NCI-H128 (cell line): ENCODE data around the gene ATOH8.

Source experiments
- DNase-seq: peaks from one replicate; lab custom pipeline; 2025; ENCODE audit not compliant: unreplicated experiment; lab: John Stamatoyannopoulos, UW

Gene ATOH8

GRCh38 chr2:85800586-85800985, 46.8 kb downstream of the ATOH8 start:
- no peak for DNase-seq

GRCh38 chr2:85801871-85802270, 48.1 kb downstream of the ATOH8 start:
- DNase-seq = no peak

- no peak for DNase-seq
Measured at GRCh38 chr2:85802354-85803103, 48.7 kb downstream of the ATOH8 start.

GRCh38 chr2:85803704-85804425, 50.1 kb downstream of the ATOH8 start:
- no peak for DNase-seq

- no peak for DNase-seq
Measured at GRCh38 chr2:85804583-85804982, 50.8 kb downstream of the ATOH8 start.

- no peak for DNase-seq
Measured at GRCh38 chr2:85806358-85807118, 52.7 kb downstream of the ATOH8 start.

- DNase-seq = no peak
Measured at GRCh38 chr2:85807756-85808155, 54.0 kb downstream of the ATOH8 start.

- DNase-seq = no peak
Measured at GRCh38 chr2:85810371-85811179, 56.8 kb downstream of the ATOH8 start.

GRCh38 chr2:85811180-85812093, 57.6 kb downstream of the ATOH8 start:
- no peak for DNase-seq

- DNase-seq = no peak
Measured at GRCh38 chr2:85812094-85812735, 58.4 kb downstream of the ATOH8 start.

- no peak for DNase-seq
Measured at GRCh38 chr2:85813211-85813981, 59.6 kb downstream of the ATOH8 start.

GRCh38 chr2:85813982-85814801, 60.4 kb downstream of the ATOH8 start:
- DNase-seq = peak; percentile 70

- no peak for DNase-seq
Measured at GRCh38 chr2:85814802-85815550, 61.2 kb downstream of the ATOH8 start.

- no peak for DNase-seq
Measured at GRCh38 chr2:85819811-85820510, 66.2 kb downstream of the ATOH8 start.

- DNase-seq = no peak
Measured at GRCh38 chr2:85822766-85823165, 69.0 kb downstream of the ATOH8 start.

GRCh38 chr2:85823951-85824350, 70.2 kb downstream of the ATOH8 start:
- DNase-seq = no peak
